Measurements from ENCODE around the gene TENM3. TPM values are rescaled to one million over a fixed set of nuclear protein-coding genes. Genes with fewer than 3 reads are reported as not detected.

TENM3 gene
- total and polyA plus RNA-seq, 2 donors (not counting 3 experiments of a cell fraction or from before 2014, with no cell fraction given): 3.2 to 6.2 TPM

DNA sequence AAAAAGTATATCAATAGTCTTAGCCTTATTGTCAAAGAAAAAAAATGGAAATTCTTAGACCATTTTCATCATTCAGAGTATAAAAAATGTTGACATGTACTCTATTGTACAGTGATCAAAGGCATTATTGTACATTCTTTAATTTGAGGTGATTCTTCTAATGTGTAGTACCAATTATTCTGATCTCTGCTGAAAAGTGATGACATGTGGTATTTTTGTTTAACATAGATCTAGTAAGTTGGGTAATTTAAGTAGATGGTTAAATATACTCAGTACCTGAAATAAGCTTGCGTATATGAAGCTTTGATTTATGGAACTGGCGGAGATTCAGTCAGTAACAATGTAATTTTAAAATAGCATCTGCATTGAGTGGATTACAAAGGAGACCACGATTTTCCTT is 5.1 kb downstream of the TENM3 start:
- POLR2A ChIA-PET: no interaction called here
- TF ChIP-seq POLR2A (IDR thresholded peaks at IDR 0.05; ENCODE audit: low read depth, low read length): no peak
- TF ChIP-seq, protein P1, sequence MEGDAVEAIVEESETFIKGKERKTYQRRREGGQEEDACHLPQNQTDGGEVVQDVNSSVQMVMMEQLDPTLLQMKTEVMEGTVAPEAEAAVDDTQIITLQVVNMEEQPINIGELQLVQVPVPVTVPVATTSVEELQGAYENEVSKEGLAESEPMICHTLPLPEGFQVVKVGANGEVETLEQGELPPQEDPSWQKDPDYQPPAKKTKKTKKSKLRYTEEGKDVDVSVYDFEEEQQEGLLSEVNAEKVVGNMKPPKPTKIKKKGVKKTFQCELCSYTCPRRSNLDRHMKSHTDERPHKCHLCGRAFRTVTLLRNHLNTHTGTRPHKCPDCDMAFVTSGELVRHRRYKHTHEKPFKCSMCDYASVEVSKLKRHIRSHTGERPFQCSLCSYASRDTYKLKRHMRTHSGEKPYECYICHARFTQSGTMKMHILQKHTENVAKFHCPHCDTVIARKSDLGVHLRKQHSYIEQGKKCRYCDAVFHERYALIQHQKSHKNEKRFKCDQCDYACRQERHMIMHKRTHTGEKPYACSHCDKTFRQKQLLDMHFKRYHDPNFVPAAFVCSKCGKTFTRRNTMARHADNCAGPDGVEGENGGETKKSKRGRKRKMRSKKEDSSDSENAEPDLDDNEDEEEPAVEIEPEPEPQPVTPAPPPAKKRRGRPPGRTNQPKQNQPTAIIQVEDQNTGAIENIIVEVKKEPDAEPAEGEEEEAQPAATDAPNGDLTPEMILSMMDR (IDR thresholded peaks at IDR 0.05; ENCODE audit: extremely low read depth in 1 of 2, insufficient read depth in 1 of 2, low read depth in 1 of 2, low read length in 2 of 2): no peak
- TF ChIP-seq POLR2AphosphoS5 (IDR thresholded peaks at IDR 0.05; ENCODE audit: insufficient read depth, low read depth, low read length): no peak
- no peak for TF ChIP-seq GATA2 (IDR thresholded peaks at IDR 0.05; ENCODE audit: insufficient read depth, insufficient read length, low read depth, low read length)
- TF ChIP-seq FOS (IDR thresholded peaks at IDR 0.05; ENCODE audit: borderline replicate concordance, insufficient read depth, low read length): no peak
- TF ChIP-seq MYC (IDR thresholded peaks at IDR 0.05; ENCODE audit: low read depth, low read length): no peak
- TF ChIP-seq JUN (IDR thresholded peaks at IDR 0.05; ENCODE audit: borderline replicate concordance, insufficient read depth, insufficient read length, low read depth): no peak
- no peak for TF ChIP-seq EZH2 (IDR thresholded peaks at IDR 0.05; ENCODE audit: borderline replicate concordance, low read depth, low read length, severe bottlenecking)
- TF ChIP-seq, protein P2, sequence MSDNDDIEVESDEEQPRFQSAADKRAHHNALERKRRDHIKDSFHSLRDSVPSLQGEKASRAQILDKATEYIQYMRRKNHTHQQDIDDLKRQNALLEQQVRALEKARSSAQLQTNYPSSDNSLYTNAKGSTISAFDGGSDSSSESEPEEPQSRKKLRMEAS (IDR thresholded peaks at IDR 0.05; ENCODE audit: insufficient read depth, insufficient read length): no peak

More for the DNA sequence above, 5.1 kb downstream of the TENM3 start:
- Histone ChIP-seq H3K27ac (ENCODE audit: insufficient read depth, low read depth, low read length) (no peak overlapping the region), H3K27me3 (ENCODE audit: control insufficient read depth in 2 of 2, insufficient read depth in 2 of 2, low read length in 2 of 2) (no peaks in the 10 kb centered on the region), H3K4me3 (replicated peaks in 1 of 3; ENCODE audit: insufficient read depth in 1 of 3, low read depth in 1 of 3, low read length in 3 of 3) (no peak overlapping the region), H3K36me3 (ENCODE audit: control insufficient read depth in 2 of 2, extremely low read depth in 1 of 2, insufficient read depth in 2 of 2, low read length in 2 of 2) (no peaks in the 10 kb centered on the region), H3K79me2 (ENCODE audit: control insufficient read depth, insufficient read depth, low read length) (no peaks in the 10 kb centered on the region), H2AFZ (ENCODE audit: low read depth, low read length) (no peak overlapping the region), H3K9ac (replicated peaks; ENCODE audit: extremely low read depth, insufficient read depth, low read length) (no peak overlapping the region), H3K9me1 (replicated peaks; ENCODE audit: control insufficient read depth, extremely low read depth, insufficient read depth, low read length) (no peaks in the 10 kb centered on the region), H3K9me3 (replicated peaks; ENCODE audit: control insufficient read depth, insufficient read depth, low read length) (no peaks in the 10 kb centered on the region), H3K4me1 (ENCODE audit: control insufficient read depth, extremely low read depth, insufficient read depth, low read length) (no peaks in the 10 kb centered on the region), H3K4me2 (ENCODE audit: insufficient read depth, low read length) (no peak overlapping the region), H4K20me1 (replicated peaks; ENCODE audit: control insufficient read depth, extremely low read depth, insufficient read depth, low read length) (no peaks in the 10 kb centered on the region)
- DNase-seq (ENCODE audit: low read depth, low spot score) (no peak), FAIRE-seq (no peak)
- CTCF ChIA-PET: no interaction called here
- intact Hi-C loops (cut with micrococcal nuclease) (no loop called here), dilution Hi-C loops (cut with MboI; ENCODE audit: extremely low pct_ligation_motif_present, low sequenced_read_pairs) (no loop called here)
- no TSS peak for BruUV-seq (replicated peaks)
